ENCODE measurements around the gene DPPA2.

Gene DPPA2

GRCh38 chr3:109330405-109330804 is 14.1 kb upstream of the DPPA2 start:
- intact Hi-C loops (cut with DNase I) = no loop called here

GRCh38 chr3:109328202-109328601 is 11.9 kb upstream of the DPPA2 start:
- intact Hi-C loops (cut with DNase I) = no loop called here
- no peak for DNase-seq

More at GRCh38 chr3:109330405-109330804, 14.1 kb upstream of the DPPA2 start:
- DNase-seq = no peak

- intact Hi-C loops (cut with DNase I) = no loop called here
- DNase-seq = no peak
These were observed 9.3 kb upstream of the DPPA2 start for GRCh38 chr3:109325657-109326056.

- DNase-seq = no peak
- intact Hi-C loops (cut with DNase I) = no loop called here
These were observed 8.8 kb upstream of the DPPA2 start for GRCh38 chr3:109325109-109325508.

GRCh38 chr3:109313061-109313460 is 3.3 kb downstream of the DPPA2 start:
- intact Hi-C loops (cut with DNase I) = no loop called here

GRCh38 chr3:109297496-109297895 is 18.8 kb downstream of the DPPA2 start:
- intact Hi-C loops (cut with DNase I) = no loop called here
- DNase-seq = no peak

More at GRCh38 chr3:109313061-109313460, 3.3 kb downstream of the DPPA2 start:
- no peak for DNase-seq

- intact Hi-C loops (cut with DNase I) = no loop called here
- no peak for DNase-seq
These were observed 32.2 kb downstream of the DPPA2 start for GRCh38 chr3:109284071-109284470.

GRCh38 chr3:109278546-109278945 is 37.8 kb downstream of the DPPA2 start:
- intact Hi-C loops (cut with DNase I) = no loop called here
- no peak for DNase-seq

- intact Hi-C loops (cut with DNase I) = no loop called here
These were observed 38.2 kb downstream of the DPPA2 start for GRCh38 chr3:109278141-109278540.

GRCh38 chr3:109275702-109276293 is 40.5 kb downstream of the DPPA2 start:
- intact Hi-C loops (cut with DNase I) = no loop called here
- peak in 40 of 42 donors; percentile 5 to 72 (median 38) for DNase-seq

More at GRCh38 chr3:109278141-109278540, 38.2 kb downstream of the DPPA2 start:
- no peak for DNase-seq

GRCh38 chr3:109270779-109271178 is 45.5 kb downstream of the DPPA2 start:
- DNase-seq = no peak
- intact Hi-C loops (cut with DNase I) = no loop called here

GRCh38 chr3:109269577-109270275 is 46.6 kb downstream of the DPPA2 start:
- intact Hi-C loops (cut with DNase I) = no loop called here
- no peak for DNase-seq

- intact Hi-C loops (cut with DNase I) = no loop called here
- no peak for DNase-seq
These were observed 48.1 kb downstream of the DPPA2 start for GRCh38 chr3:109268181-109268580.

GRCh38 chr3:109265295-109265694 is 51.0 kb downstream of the DPPA2 start:
- intact Hi-C loops (cut with DNase I) = no loop called here
- DNase-seq = no peak

GRCh38 chr3:109257269-109257668 is 59.0 kb downstream of the DPPA2 start:
- intact Hi-C loops (cut with DNase I) = no loop called here
- no peak for DNase-seq

- intact Hi-C loops (cut with DNase I) = no loop called here
- DNase-seq = no peak
These were observed 61.5 kb downstream of the DPPA2 start for GRCh38 chr3:109254770-109255169.

- no peak for DNase-seq
- intact Hi-C loops (cut with DNase I) = no loop called here
These were observed 63.7 kb downstream of the DPPA2 start for GRCh38 chr3:109252641-109253040.
